HEK293 (cell line): Measurements from ENCODE around the gene DGKD.

ENCODE experiments used
- IKZF3 ChIP-seq: fragments of 450-650 bp; IDR thresholded peaks from 2 replicates; pipeline ENCODE4 v1.5.0; 2018; ENCODE audit warnings: missing biosample characterization, mild to moderate bottlenecking, missing genetic modification characterization, moderate library complexity
- YY1 ChIP-seq: fragments of 450-650 bp; formaldehyde crosslinking; IDR thresholded peaks from 2 replicates; pipeline ENCODE4 v1.5.1; 2018; ENCODE audit warnings: missing biosample characterization, missing genetic modification characterization
- ZBTB17 ChIP-seq: fragments of 450-650 bp; formaldehyde crosslinking; IDR thresholded peaks from 2 replicates; pipeline ENCODE4 v1.5.1; 2016; ENCODE audit warnings: missing biosample characterization, missing genetic modification characterization
- ZBTB48 ChIP-seq: fragments of 450-650 bp; formaldehyde crosslinking; IDR thresholded peaks from 2 replicates; pipeline ENCODE4 v1.5.1; 2016; ENCODE audit warnings: missing biosample characterization, missing genetic modification characterization
- ZBTB7A ChIP-seq: fragments of 450-650 bp; formaldehyde crosslinking; IDR thresholded peaks from 2 replicates; pipeline ENCODE4 v1.5.1; 2016; ENCODE audit warnings: low read depth, missing biosample characterization, missing genetic modification characterization
- ZNF10 ChIP-seq: fragments of 450-650 bp; formaldehyde crosslinking; IDR thresholded peaks from 2 replicates; pipeline ENCODE4 v1.5.1; 2017; ENCODE audit warnings: missing biosample characterization, missing genetic modification characterization
- ZNF311 ChIP-seq: fragments of 450-650 bp; formaldehyde crosslinking; IDR thresholded peaks from 2 replicates; pipeline ENCODE4 v1.5.1; 2017; ENCODE audit warnings: missing biosample characterization, missing genetic modification characterization, borderline replicate concordance
- ZNF544 ChIP-seq: fragments of 450-650 bp; formaldehyde crosslinking; IDR thresholded peaks from 2 replicates; pipeline ENCODE4 v1.5.0; 2017; ENCODE audit warnings: missing biosample characterization, missing genetic modification characterization
- ZNF585B ChIP-seq: fragments of 450-650 bp; formaldehyde crosslinking; IDR thresholded peaks from 2 replicates; pipeline ENCODE4 v1.5.1; 2016; ENCODE audit warnings: missing biosample characterization, missing genetic modification characterization
- TF ChIP-seq, protein P1 (sequence below): fragments of 450-650 bp; formaldehyde crosslinking; IDR thresholded peaks from 2 replicates; pipeline ENCODE4 v1.5.1; 2016; ENCODE audit warnings: missing biosample characterization, missing genetic modification characterization

DNA sequence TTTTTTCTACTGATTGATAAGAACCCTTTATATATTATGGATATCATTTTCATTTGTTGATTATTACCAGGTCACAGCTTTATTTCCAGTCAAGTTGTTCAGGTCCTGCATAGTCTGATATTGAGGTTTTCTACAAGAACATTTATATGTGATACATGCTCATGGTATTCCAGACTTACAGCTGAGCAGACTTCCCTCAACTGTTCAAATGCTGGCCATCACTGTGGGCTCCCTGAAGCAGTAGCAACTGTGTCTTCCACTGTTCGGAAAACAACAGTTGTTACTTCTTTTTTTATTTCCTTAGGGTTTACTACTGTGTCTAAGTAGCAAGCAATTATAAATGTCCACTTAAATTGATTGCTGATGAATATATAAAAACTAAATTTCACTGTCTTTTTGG is 79.5 kb downstream of the DGKD start:
- TF ChIP-seq IKZF3 (tag by site-specific recombination): no peak
- no peak for TF ChIP-seq ZBTB7A (tag by site-specific recombination)
- TF ChIP-seq ZBTB17 (tag by site-specific recombination): no peak
- TF ChIP-seq, protein P1, sequence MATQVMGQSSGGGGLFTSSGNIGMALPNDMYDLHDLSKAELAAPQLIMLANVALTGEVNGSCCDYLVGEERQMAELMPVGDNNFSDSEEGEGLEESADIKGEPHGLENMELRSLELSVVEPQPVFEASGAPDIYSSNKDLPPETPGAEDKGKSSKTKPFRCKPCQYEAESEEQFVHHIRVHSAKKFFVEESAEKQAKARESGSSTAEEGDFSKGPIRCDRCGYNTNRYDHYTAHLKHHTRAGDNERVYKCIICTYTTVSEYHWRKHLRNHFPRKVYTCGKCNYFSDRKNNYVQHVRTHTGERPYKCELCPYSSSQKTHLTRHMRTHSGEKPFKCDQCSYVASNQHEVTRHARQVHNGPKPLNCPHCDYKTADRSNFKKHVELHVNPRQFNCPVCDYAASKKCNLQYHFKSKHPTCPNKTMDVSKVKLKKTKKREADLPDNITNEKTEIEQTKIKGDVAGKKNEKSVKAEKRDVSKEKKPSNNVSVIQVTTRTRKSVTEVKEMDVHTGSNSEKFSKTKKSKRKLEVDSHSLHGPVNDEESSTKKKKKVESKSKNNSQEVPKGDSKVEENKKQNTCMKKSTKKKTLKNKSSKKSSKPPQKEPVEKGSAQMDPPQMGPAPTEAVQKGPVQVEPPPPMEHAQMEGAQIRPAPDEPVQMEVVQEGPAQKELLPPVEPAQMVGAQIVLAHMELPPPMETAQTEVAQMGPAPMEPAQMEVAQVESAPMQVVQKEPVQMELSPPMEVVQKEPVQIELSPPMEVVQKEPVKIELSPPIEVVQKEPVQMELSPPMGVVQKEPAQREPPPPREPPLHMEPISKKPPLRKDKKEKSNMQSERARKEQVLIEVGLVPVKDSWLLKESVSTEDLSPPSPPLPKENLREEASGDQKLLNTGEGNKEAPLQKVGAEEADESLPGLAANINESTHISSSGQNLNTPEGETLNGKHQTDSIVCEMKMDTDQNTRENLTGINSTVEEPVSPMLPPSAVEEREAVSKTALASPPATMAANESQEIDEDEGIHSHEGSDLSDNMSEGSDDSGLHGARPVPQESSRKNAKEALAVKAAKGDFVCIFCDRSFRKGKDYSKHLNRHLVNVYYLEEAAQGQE (tag by site-specific recombination): no peak
- no peak for TF ChIP-seq ZNF544 (tag by site-specific recombination)
- no peak for TF ChIP-seq ZNF311 (tag by site-specific recombination)
- no peak for TF ChIP-seq ZNF10 (tag by site-specific recombination)
- no peak for TF ChIP-seq YY1 (tag by site-specific recombination)
- no peak for TF ChIP-seq ZBTB48
- TF ChIP-seq ZNF585B (tag by site-specific recombination): no peak
